GM21529 (cell line): ENCODE data around the gene CDCA5.

Experiments used
- ATAC-seq: cut with Tn5 transposase; IDR thresholded peaks from one replicate; pipeline ENCODE4 v1.9.1; 2021; ENCODE audit not compliant: unreplicated experiment

CDCA5 gene

GRCh38 chr11:65077451-65077850, 6.4 kb downstream of the CDCA5 start:
- ATAC-seq, result no peak

DNA sequence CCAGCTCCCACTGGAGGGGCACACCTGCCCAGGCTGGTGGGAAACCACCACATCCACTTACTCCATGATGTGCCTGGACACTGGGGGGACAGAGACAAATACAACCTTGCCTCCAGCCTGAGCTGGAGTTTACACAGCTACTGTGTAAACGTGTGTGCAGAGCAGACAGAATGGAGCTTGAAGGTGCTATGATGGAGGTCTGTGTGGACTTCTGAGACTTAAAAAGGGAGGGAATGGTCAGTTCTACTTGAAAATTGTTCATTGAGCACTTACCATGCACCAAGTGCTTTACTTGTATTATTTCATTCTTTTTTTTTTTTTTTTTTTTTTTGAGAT, 11.2 kb downstream of the CDCA5 start:
- ATAC-seq, result no peak

DNA sequence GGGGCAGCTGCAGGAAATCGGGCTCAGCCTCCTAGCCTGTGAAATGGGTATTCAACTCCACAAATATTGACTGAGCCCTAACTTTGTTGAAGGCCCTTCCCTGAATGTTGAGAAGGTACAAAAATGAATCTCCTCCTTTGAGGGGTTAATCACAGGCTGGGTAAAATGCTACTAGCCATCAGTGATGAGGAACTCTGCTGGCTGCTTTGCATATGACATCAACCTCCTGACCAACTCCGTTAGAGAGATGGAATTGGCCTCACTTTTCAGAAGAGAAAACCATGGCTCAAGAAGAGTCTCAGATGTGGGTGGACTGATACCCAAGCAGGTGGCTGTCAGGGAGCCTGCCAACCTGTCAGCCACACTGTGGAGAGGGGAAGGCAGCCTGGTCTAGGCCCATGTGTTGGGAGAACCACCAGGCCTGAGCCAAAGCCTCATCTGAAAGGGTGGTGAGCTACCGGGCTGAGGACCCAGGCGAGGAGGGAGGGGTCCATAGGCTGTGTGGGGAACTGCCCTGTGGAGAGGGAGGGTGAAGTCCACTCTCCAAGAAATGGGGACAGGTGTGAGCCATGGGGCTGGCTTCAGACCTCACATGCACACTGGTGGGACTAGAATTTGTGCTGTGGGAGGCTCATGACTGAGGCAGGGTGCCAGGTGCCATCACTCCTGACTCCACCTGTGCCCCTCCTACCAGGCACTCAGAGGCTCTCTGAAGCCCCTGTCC, 11.8 kb downstream of the CDCA5 start:
- ATAC-seq, result no peak

- no peak for ATAC-seq
Observed at GRCh38 chr11:65069217-65069616, 14.6 kb downstream of the CDCA5 start.

DNA sequence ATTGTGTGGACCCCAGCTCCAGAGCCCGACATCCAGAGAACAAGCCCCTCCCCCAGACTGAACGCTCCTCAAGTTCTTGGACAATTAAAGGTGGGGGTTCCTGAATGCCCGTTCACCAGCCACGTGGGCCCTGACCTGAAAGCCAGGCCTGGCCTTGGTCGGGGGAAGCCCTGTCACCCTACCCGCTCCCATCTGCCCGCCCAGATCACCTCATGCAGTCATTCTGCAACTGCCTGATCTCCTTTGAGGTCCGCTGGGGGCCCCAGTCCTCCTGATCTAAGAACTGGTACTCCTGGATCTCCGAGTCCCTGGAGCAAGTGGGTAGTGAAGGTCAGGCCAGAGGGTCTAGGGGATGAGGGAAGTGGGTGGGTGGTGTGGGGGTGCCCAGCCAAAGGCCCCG, 16.4 kb downstream of the CDCA5 start:
- no peak for ATAC-seq

DNA sequence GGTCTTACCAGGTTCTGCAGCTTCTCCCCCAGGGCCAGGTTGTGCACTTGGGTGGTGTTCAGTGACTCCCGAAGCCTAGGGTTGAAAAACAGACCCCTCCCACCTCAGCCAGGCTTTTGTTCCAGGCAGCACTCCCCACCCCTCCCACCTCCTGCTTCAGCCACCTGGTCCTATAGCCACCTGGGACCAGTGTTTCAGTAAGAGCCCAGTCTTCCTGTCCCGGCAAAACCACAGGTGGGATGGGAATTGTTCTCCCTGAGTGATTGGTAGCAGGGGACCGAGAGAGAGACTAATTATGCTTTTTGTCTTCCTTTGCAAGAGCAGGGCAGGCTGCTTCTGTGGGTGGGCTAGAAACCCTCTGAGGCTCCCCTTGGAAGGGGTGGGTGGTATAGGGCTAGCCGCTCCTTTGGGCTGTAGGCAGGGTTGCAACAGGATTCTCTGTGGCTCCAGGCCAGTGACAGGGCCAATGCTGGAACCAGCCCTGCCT, 17.0 kb downstream of the CDCA5 start:
- ATAC-seq, result no peak

GRCh38 chr11:65066315-65066714, 17.5 kb downstream of the CDCA5 start:
- ATAC-seq, result no peak

DNA sequence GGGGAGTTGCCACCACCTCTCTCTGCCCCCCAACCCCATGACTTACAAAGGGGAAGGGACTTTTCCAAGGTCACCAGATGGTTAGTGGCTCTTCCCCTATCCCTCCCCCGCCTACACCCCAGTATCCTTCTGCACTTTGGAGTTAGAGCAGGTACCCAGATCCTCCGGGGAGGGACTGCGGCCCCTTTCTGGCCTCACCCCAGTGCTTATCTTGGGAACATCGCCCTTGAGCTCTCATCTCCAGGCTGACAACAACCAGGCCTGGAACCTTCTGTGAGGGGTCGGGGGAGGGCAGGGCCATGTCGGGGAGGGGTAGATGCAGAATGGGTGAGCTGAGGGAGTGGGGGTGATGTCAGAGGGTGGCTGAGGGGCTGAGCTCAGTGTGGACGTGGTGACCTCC, 18.0 kb downstream of the CDCA5 start:
- ATAC-seq, result no peak

DNA sequence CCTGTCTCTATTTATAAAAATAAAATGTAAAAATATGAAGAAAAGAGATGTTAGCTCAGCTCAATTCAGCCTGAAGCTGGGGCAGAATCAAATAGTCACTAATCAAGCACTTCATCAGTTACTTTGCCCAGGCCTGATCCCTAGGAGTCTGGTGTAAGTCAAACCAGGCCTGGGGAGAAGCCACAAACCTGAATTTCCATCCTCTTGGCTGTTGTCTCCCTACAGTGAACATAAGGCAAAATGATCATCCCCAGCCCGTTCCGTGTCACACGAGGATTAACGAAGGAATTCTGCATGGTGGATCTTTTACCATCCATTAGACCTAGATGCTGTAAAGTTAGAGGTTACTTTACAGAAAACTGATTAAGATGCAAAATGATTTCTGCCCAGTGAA, 19.0 kb downstream of the CDCA5 start:
- ATAC-seq, result no peak

DNA sequence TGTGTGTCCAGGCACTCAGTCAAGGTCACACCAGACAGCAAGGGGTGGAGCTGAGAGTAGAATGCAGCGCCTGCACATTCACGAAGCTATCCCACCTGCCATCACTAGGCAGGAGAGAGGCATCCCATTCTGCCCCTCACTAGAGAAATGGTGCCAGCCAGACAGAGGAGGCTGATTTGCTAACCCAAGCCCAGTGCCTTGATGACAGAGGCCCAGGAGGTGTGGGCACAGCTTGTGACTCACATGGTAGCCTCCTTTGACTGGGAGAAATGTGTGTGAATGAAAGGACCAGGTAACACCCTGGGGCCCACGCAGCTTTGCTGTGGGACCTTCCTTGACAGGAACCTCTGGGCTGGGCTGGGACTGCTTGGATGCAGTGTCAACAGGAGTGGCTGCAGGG, 20.3 kb downstream of the CDCA5 start:
- no peak for ATAC-seq

DNA sequence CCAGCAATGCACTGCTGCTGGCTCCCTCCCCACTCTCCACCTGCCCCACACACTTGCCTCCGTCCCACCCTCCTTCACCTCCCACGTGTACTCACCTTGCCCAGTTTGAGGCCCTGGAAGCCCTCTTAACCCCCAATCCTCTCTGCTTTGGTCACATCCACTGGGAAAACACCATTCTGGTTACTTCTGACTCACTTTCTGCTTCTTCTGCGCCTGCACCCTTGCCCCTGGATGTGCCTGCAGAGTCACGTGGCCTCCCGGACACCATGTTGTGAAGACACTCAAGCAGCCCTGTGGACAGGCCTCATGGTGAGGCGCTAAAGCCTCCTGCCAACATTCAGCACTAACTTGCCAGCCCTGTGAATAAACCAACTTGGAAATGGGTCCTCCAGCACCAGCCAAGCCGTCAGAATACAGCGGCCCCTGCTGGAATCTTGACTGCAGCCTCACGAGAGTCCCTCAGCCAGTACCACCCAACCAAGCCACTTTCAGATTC, 22.9 kb downstream of the CDCA5 start:
- ATAC-seq, result no peak

GRCh38 chr11:65059959-65060824, 23.6 kb downstream of the CDCA5 start:
- ATAC-seq, result no peak

- ATAC-seq, result no peak
Observed at GRCh38 chr11:65059523-65059922, 24.3 kb downstream of the CDCA5 start.

DNA sequence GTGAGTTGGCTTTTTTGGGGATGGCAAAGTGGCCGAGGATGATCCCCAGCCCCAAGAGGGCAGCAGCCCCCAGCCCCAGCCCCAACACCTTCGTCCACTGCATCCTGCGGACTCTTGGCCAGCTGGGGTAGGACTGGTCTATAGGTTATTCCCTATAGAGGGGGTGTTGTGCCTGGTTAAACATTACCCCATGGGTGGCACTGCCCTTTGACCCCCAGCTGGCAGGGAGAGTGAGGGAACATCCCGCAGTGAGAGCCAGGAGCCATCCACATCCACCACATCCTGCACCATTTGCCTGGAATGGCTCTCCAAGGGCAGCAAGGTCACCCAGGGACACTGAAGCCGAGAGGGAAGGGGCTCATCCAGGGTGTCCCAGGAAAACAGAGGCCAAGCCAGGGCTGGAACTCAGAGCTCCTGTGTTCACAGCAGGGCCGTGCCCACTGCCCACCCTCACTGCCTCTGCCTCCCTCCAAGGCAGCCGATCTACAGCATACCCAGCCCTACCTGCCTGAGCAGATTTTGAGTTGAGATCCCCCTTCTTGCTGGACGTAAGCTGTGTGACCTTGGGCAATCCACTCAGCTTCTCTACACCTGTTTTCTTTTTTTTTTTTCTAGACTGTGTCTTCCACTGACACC, 25.3 kb downstream of the CDCA5 start, which contains the start of gene NAALADL1:
Gene NAALADL1, minus strand, starts transcription at position 135 of the 636 bp plus-strand sequence. Its CDS starts 32 bp downstream, at position 103.
- no peak for ATAC-seq

- no peak for ATAC-seq
Observed at GRCh38 chr11:65058012-65058411, 25.8 kb downstream of the CDCA5 start.

GRCh38 chr11:65057526-65057925, 26.3 kb downstream of the CDCA5 start:
- no peak for ATAC-seq

- no peak for ATAC-seq
Observed at GRCh38 chr11:65056999-65057398, 26.8 kb downstream of the CDCA5 start.

GRCh38 chr11:65055538-65055937, 28.3 kb downstream of the CDCA5 start:
- no peak for ATAC-seq

- no peak for ATAC-seq
Observed at GRCh38 chr11:65053827-65054508, 29.9 kb downstream of the CDCA5 start.

DNA sequence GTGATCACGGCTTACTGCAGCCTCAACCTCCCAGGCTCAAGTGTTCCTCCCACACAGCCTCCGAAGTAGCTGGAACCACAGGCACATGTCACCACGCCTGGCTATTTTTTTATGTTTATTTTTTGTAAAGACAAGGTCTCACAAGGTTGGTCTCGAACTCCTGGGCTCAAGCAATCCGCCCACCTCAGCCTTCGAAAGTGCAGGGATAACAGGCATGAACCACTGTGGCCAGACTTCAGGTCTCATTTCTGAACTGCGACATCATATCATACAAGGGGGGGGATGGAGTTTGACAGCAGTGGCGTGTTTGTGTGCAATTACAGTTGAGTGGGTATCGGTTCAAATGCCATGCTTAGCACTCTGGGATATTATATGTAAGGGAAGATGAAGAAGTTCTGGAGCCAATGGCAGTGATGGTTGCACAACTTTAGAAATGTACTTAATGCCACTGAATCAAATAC, 32.4 kb downstream of the CDCA5 start:
- ATAC-seq, result no peak
